ENCODE data around the gene CYP3A7. TPM values are rescaled to one million over a fixed set of nuclear protein-coding genes. Genes with fewer than 3 reads are reported as not detected.
A peak's percentile ranks its signal among the peaks of the same experiment; 100 is the strongest.

CYP3A7 gene
- total and polyA plus RNA-seq, 2 donors from 2014 or later: 0.69 TPM; not detected in 1

GRCh38 chr7:99720800-99721595 lies 14.0 kb downstream of the CYP3A7 start:
- peak in 1 of 5 donors; percentile 5 for DNase-seq
- peak overlapping the region in 1 of 3 donors; percentile 0 for H3K4me3 ChIP-seq (ENCODE audit: low read length in 3 of 3)
- no peak overlapping the region for H3K27ac ChIP-seq (ENCODE audit: low read depth in 2 of 2, low read length in 2 of 2)
- no peak overlapping the region for H3K9ac ChIP-seq (ENCODE audit: low read length in 3 of 3)
- no peaks in the 10 kb centered on the region for H3K27me3 ChIP-seq (ENCODE audit: control insufficient read depth, insufficient read depth, low read length)
- H3K9me3 ChIP-seq (ENCODE audit: control insufficient read depth in 2 of 3, insufficient read depth in 1 of 3, low read length in 3 of 3): no peaks in the 10 kb centered on the region
- FAIRE-seq: no peak
- intact Hi-C loops (cut with DNase I): no loop called here
- TF ChIP-seq CTCF (IDR thresholded peaks at IDR 0.05; ENCODE audit: borderline replicate concordance, extremely low read depth, insufficient read depth): no peak
- H3K36me3 ChIP-seq (ENCODE audit: control insufficient read depth in 2 of 3, insufficient read depth in 3 of 3, low read length in 3 of 3): no peaks in the 10 kb centered on the region
- peaks cover 0 to 7% (median 0%) of the 10 kb centered on the region in 3 donors for H3K4me1 ChIP-seq (ENCODE audit: control insufficient read depth in 2 of 3, insufficient read depth in 2 of 3, low read depth in 1 of 3, low read length in 3 of 3)

GRCh38 chr7:99719996-99720769 lies 14.8 kb downstream of the CYP3A7 start:
- DNase-seq: peak in 1 of 5 donors; percentile 20
- FAIRE-seq: no peak
- H3K27me3 ChIP-seq (ENCODE audit: control insufficient read depth, insufficient read depth, low read length): no peaks in the 10 kb centered on the region
- intact Hi-C loops (cut with DNase I): no loop called here
- H3K9me3 ChIP-seq (ENCODE audit: control insufficient read depth in 2 of 3, insufficient read depth in 1 of 3, low read length in 3 of 3): no peaks in the 10 kb centered on the region
- H3K4me1 ChIP-seq (ENCODE audit: control insufficient read depth in 2 of 3, insufficient read depth in 2 of 3, low read depth in 1 of 3, low read length in 3 of 3): peaks cover 0 to 7% (median 0%) of the 10 kb centered on the region in 3 donors
- no peaks in the 10 kb centered on the region for H3K36me3 ChIP-seq (ENCODE audit: control insufficient read depth in 2 of 3, insufficient read depth in 3 of 3, low read length in 3 of 3)
- no peak overlapping the region for H3K9ac ChIP-seq (ENCODE audit: low read length in 3 of 3)
- TF ChIP-seq CTCF (IDR thresholded peaks at IDR 0.05; ENCODE audit: borderline replicate concordance, extremely low read depth, insufficient read depth): no peak
- peak overlapping the region in 1 of 3 donors; percentile 42 for H3K4me3 ChIP-seq (ENCODE audit: low read length in 3 of 3)
- no peak overlapping the region for H3K27ac ChIP-seq (ENCODE audit: low read depth in 2 of 2, low read length in 2 of 2)

- intact Hi-C loops (cut with DNase I): no loop called here
- H3K36me3 ChIP-seq (ENCODE audit: control insufficient read depth in 2 of 3, insufficient read depth in 3 of 3, low read length in 3 of 3): no peaks in the 10 kb centered on the region
- H3K27ac ChIP-seq (ENCODE audit: low read depth in 2 of 2, low read length in 2 of 2): no peak overlapping the region
- no peak for FAIRE-seq
- no peak for TF ChIP-seq CTCF (IDR thresholded peaks at IDR 0.05; ENCODE audit: borderline replicate concordance, extremely low read depth, insufficient read depth)
- H3K4me1 ChIP-seq (ENCODE audit: control insufficient read depth in 2 of 3, insufficient read depth in 2 of 3, low read depth in 1 of 3, low read length in 3 of 3): no peaks in the 10 kb centered on the region
- no peak overlapping the region for H3K4me3 ChIP-seq (ENCODE audit: low read length in 3 of 3)
- no peak overlapping the region for H3K9ac ChIP-seq (ENCODE audit: low read length in 3 of 3)
- no peaks in the 10 kb centered on the region for H3K27me3 ChIP-seq (ENCODE audit: control insufficient read depth, insufficient read depth, low read length)
- H3K9me3 ChIP-seq (ENCODE audit: control insufficient read depth in 2 of 3, insufficient read depth in 1 of 3, low read length in 3 of 3): peaks cover 0 to 5% (median 0%) of the 10 kb centered on the region in 3 donors
- DNase-seq: no peak
Observed at GRCh38 chr7:99713995-99714570, 20.9 kb downstream of the CYP3A7 start.
